ENCODE measurements around the gene FAM9A.

The FAM9A gene

DNA sequence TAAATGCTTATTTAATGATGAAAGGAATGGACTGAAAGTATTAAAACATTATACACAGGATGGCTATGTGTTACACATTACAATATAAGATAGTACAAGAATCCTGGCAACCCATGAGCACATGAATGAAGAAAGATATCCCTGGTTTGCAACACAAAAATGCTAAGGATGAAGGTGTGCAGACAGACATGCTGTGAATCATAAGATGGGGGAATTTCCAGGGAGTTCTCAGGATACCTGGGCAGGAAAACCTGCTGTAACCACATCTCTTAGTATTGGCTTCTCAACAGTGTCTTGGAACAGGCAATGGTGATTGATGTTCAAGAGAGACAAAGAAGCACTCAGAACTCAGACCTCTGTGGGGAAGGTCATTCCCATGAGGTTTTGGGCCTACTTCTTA lies 45.4 kb downstream of the FAM9A start:
- Histone ChIP-seq H2AFZ (no peak overlapping the region), H3K36me3 (ENCODE audit: control insufficient read depth, insufficient read depth, low read length) (no peaks in the 10 kb centered on the region), H3K9me3 (ENCODE audit: control insufficient read depth, low read length) (no peaks in the 10 kb centered on the region), H3K27me3 (ENCODE audit: control insufficient read depth, insufficient read depth, low read length) (no peaks in the 10 kb centered on the region), H3K9ac (no peak overlapping the region), H3K4me1 (no peaks in the 10 kb centered on the region), H3K79me2 (no peaks in the 10 kb centered on the region), H3K27ac (no peak overlapping the region), H3K4me2 (ENCODE audit: low read length) (no peak overlapping the region), H3K4me3 (ENCODE audit: low read depth, low read length) (no peak overlapping the region)
- TF ChIP-seq, protein P1, sequence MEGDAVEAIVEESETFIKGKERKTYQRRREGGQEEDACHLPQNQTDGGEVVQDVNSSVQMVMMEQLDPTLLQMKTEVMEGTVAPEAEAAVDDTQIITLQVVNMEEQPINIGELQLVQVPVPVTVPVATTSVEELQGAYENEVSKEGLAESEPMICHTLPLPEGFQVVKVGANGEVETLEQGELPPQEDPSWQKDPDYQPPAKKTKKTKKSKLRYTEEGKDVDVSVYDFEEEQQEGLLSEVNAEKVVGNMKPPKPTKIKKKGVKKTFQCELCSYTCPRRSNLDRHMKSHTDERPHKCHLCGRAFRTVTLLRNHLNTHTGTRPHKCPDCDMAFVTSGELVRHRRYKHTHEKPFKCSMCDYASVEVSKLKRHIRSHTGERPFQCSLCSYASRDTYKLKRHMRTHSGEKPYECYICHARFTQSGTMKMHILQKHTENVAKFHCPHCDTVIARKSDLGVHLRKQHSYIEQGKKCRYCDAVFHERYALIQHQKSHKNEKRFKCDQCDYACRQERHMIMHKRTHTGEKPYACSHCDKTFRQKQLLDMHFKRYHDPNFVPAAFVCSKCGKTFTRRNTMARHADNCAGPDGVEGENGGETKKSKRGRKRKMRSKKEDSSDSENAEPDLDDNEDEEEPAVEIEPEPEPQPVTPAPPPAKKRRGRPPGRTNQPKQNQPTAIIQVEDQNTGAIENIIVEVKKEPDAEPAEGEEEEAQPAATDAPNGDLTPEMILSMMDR (IDR thresholded peaks at IDR 0.05), result no peak

DNA sequence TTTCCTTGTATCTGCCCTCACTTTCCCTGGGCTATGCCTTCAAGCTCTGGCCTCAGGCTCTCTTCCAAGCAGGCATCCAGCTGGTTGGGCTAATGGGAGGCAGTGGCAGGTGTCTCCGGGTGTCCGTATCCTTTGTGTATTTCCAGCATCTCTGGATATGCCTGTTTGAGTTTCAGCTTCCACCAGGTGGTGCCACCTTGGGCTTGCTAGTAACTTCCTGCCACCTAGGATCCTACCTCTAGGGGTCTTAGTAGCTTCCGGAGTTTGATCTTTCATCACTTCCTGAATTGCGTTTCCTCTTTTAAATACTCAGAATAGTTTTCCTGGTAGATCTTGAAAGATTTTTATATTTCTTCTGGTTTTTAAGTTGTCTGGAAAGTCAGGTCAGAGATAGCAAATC lies 46.1 kb downstream of the FAM9A start:
- H3K27me3 ChIP-seq (ENCODE audit: control insufficient read depth, insufficient read depth, low read length), result no peaks in the 10 kb centered on the region
- no peaks in the 10 kb centered on the region for H3K4me1 ChIP-seq
- TF ChIP-seq, protein P1 (IDR thresholded peaks at IDR 0.05), result no peak
- no peaks in the 10 kb centered on the region for H3K36me3 ChIP-seq (ENCODE audit: control insufficient read depth, insufficient read depth, low read length)
- H3K4me2 ChIP-seq (ENCODE audit: low read length), result no peak overlapping the region
- no peak overlapping the region for H3K4me3 ChIP-seq (ENCODE audit: low read depth, low read length)
- H3K27ac ChIP-seq, result no peak overlapping the region
- no peak overlapping the region for H2AFZ ChIP-seq
- H3K79me2 ChIP-seq, result no peaks in the 10 kb centered on the region
- H3K9ac ChIP-seq, result no peak overlapping the region
- H3K9me3 ChIP-seq (ENCODE audit: control insufficient read depth, low read length), result no peaks in the 10 kb centered on the region

GRCh38 chrX:8749697-8750096 lies 51.5 kb downstream of the FAM9A start:
- H3K4me3 ChIP-seq (ENCODE audit: low read depth, low read length), result no peak overlapping the region
- TF ChIP-seq, protein P1 (IDR thresholded peaks at IDR 0.05), result no peak
- H3K4me2 ChIP-seq (ENCODE audit: low read length), result no peak overlapping the region
- H3K36me3 ChIP-seq (ENCODE audit: control insufficient read depth, insufficient read depth, low read length), result no peaks in the 10 kb centered on the region
- no peaks in the 10 kb centered on the region for H3K27me3 ChIP-seq (ENCODE audit: control insufficient read depth, insufficient read depth, low read length)
- no peak overlapping the region for H2AFZ ChIP-seq
- H3K9ac ChIP-seq, result no peak overlapping the region
- H3K4me1 ChIP-seq, result no peaks in the 10 kb centered on the region
- no peak overlapping the region for H3K27ac ChIP-seq
- no peaks in the 10 kb centered on the region for H3K79me2 ChIP-seq
- no peaks in the 10 kb centered on the region for H3K9me3 ChIP-seq (ENCODE audit: control insufficient read depth, low read length)

- TF ChIP-seq, protein P1 (IDR thresholded peaks at IDR 0.05), result peak; percentile 34
- no peak overlapping the region for H2AFZ ChIP-seq
- no peaks in the 10 kb centered on the region for H3K27me3 ChIP-seq (ENCODE audit: control insufficient read depth, insufficient read depth, low read length)
- no peaks in the 10 kb centered on the region for H3K36me3 ChIP-seq (ENCODE audit: control insufficient read depth, insufficient read depth, low read length)
- H3K27ac ChIP-seq, result no peak overlapping the region
- no peak overlapping the region for H3K4me3 ChIP-seq (ENCODE audit: low read depth, low read length)
- H3K9me3 ChIP-seq (ENCODE audit: control insufficient read depth, low read length), result no peaks in the 10 kb centered on the region
- no peak overlapping the region for H3K9ac ChIP-seq
- no peaks in the 10 kb centered on the region for H3K4me1 ChIP-seq
- H3K79me2 ChIP-seq, result no peaks in the 10 kb centered on the region
- H3K4me2 ChIP-seq (ENCODE audit: low read length), result no peak overlapping the region
Observed at GRCh38 chrX:8748855-8749254, 52.3 kb downstream of the FAM9A start.

- H3K4me2 ChIP-seq (ENCODE audit: low read length), result no peak overlapping the region
- H3K79me2 ChIP-seq, result no peaks in the 10 kb centered on the region
- H3K36me3 ChIP-seq (ENCODE audit: control insufficient read depth, insufficient read depth, low read length), result no peaks in the 10 kb centered on the region
- no peaks in the 10 kb centered on the region for H3K4me1 ChIP-seq
- no peak overlapping the region for H2AFZ ChIP-seq
- no peak overlapping the region for H3K4me3 ChIP-seq (ENCODE audit: low read depth, low read length)
- no peaks in the 10 kb centered on the region for H3K27me3 ChIP-seq (ENCODE audit: control insufficient read depth, insufficient read depth, low read length)
- no peak overlapping the region for H3K27ac ChIP-seq
- H3K9me3 ChIP-seq (ENCODE audit: control insufficient read depth, low read length), result no peaks in the 10 kb centered on the region
- TF ChIP-seq, protein P1 (IDR thresholded peaks at IDR 0.05), result peak; percentile 55
- no peak overlapping the region for H3K9ac ChIP-seq
Observed at GRCh38 chrX:8743126-8743732, 58.0 kb downstream of the FAM9A start.
